EH (cell line): ENCODE measurements around the gene SCARF2.
"Not testable (repeated sequence)": the region's sequence is repeated elsewhere in the genome, so short reads cannot be mapped to it uniquely, and the experiment has no call there.

Source experiments
- DNase-seq: peaks from one replicate; pipeline ENCODE4 v3.0.0-alpha.2; 2015; ENCODE audit warnings: low read depth

The SCARF2 gene, protein sequence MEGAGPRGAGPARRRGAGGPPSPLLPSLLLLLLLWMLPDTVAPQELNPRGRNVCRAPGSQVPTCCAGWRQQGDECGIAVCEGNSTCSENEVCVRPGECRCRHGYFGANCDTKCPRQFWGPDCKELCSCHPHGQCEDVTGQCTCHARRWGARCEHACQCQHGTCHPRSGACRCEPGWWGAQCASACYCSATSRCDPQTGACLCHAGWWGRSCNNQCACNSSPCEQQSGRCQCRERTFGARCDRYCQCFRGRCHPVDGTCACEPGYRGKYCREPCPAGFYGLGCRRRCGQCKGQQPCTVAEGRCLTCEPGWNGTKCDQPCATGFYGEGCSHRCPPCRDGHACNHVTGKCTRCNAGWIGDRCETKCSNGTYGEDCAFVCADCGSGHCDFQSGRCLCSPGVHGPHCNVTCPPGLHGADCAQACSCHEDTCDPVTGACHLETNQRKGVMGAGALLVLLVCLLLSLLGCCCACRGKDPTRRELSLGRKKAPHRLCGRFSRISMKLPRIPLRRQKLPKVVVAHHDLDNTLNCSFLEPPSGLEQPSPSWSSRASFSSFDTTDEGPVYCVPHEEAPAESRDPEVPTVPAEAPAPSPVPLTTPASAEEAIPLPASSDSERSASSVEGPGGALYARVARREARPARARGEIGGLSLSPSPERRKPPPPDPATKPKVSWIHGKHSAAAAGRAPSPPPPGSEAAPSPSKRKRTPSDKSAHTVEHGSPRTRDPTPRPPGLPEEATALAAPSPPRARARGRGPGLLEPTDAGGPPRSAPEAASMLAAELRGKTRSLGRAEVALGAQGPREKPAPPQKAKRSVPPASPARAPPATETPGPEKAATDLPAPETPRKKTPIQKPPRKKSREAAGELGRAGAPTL

DNA sequence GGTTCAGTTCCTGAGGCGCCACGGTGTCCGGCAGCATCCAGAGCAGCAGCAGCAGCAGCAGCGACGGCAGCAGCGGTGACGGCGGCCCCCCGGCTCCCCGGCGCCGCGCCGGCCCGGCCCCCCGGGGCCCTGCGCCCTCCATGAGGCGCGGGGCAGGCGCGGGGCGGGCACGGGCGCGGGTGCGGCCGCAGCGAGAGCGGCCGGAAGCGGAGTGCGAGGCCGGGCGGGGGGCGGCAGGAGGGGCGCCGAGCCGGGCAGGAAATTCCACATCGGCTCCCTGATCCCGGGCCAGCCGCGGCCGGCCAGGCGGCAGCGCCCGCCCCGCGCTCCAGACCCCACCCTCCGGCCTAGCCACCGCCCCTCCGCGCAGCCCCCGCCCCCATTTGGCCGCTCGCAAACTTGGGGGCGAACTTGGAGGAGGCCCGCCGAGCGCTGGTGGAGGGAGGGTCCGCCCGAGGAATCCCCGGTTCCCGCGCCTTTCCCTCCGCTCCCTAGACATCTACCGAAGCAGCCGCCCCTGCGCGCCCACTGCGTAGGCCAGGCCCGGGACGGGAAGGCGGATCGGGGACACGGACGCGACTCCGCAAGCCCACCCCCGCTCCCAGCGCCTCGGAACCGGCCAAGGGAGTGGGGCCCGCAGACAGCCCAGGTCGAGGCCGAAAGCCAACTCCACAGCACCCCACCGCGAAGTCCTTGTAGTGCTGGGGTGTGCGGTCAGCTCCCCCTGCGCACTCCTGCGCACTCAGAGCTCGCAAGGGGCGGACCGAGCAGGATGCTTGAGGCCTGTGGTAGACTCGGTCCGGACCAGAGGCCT lies at the start of gene SCARF2:
Gene SCARF2, minus strand, starts transcription at position 213 of the 814 bp plus-strand sequence. Its CDS starts 71 bp downstream, at position 142.
- peak; percentile 81 for DNase-seq

DNA sequence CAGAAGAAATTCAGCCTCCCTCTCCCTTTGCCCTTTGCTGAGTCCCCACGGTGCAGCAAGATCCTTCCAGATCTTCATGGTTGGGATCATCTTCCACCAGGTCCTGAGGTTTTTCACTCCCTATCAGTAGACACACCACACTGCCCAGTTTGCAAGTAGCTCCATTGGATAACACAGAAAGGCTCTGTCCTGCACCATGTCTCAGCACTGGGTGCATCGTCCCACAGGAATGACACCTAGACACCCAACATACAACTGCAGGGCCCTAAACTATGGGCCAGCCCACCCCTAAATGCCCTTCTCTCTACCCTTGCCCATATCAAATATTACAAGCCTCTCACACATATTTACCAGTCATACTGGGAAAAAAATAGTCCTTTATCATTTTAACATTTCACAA lies 48.6 kb upstream of the SCARF2 start:
- peak; percentile 46 for DNase-seq

DNA sequence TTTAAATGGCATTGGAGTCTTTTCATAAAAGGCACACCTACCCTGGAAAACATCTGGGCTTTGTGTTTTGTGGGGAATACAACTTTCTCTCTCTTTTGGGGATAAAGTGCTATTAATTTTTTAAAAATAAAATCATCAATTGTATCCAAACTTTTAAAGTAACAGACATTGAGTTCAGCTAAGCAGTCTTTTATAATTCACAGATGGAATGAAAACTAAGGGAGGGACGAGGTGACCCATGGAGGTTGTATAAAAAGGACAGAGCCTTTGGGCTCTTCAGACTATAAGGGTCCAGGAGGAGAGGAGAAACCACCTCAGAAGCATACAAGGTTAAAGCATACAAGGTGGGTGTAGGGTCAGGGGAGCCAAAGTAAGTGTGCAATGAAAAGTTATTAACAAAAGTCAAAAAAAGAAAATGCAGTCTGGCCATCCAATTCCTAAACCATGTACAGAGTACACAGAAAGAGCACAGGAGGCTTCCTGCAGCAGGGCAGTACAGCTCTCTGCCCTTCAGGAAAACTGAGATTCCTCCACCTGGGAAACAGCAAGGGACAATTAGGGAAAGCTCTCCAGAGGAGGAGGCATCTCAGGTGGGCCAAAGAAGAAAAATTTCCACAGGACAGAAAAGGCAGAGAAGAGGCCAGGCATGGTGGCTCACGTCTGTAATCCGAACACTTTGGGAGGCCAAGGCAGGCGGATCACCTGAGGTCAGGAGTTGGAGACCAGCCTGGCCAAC lies 47.5 kb upstream of the SCARF2 start:
- no peak for DNase-seq

DNA sequence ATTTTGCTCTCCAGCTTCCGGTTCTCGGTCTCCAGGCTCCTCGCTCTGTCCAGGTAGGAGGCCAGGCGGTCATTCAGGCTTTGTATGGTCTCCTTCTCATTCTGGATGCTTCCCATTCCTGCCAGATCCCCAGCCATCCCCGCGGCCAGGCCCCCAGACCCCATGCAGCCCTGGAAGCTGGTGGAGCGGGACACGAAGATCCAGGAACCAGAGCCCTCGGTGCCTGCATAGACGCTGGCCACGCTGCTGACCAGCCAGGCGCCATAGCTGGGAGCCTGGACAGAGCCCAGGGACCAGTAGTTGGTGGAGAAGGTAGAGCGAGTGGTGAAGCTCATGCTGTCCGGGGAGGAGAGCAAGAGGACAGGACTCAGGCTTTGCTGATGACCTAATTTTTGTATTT lies 46.1 kb upstream of the SCARF2 start:
- DNase-seq: no peak

DNA sequence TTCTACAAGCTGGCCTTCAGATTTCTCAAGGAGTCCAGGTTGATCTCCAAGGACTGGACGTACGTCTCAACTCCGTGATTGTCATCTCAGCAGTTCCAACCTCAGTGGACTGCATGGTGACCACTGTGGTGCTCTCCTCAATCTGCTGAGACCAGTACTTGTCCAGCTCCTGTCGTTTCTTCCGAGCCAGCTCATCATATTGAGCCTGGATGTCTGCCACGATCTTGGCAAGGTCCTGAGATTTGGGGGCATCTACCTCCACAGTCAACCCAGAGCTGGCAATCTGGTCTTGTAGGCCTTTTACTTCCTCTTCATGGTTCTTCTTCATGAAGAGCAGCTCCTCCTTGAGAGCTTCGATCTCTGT lies 45.5 kb upstream of the SCARF2 start:
- DNase-seq: not testable (repeated sequence)

DNA sequence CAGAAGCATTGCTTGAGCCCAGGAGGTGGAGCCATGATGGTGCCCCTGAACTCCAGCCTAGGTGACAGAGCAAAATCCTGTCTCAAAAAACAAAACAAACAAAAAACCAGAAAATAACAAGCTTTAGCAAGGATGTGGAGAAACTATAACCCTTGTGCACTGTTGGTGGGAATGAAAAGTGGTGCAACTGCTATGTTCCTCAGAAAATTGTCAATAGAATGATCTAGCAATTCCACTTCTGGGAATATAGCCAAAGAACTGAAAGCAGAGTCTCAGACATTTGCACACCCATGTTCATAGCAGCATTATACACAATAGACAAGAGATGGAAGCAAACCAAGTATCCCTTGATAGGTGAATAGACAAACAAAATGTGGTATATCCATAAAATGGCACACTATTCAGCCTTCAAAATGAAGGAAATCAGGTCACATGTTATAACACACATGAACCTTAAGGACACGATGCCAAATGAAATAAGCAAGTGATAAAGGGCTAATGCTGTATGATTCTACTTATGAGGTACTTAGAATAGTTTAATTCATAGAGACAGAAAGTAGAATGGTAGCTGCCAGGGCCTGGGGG lies 42.1 kb upstream of the SCARF2 start:
- DNase-seq: peak; percentile 13

DNA sequence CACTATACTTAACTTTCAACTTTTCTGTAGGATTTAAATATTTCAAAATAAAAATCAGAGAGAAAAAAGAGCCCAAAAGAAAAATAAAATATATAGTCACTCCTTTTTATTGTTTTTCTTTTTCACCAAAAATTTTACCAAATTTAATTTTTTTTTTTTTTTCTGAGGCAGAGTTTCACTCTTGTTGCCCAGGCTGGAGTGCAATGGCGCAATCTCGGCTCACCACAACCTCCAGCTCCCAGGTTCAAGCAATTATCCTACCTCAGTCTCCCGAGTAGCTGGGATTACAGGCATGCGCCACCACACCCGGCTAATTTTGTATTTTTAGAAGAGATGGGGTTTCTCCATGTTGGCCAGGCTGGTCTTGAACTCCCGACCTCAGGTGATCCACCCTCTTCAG lies 40.4 kb upstream of the SCARF2 start:
- not testable (repeated sequence) for DNase-seq

DNA sequence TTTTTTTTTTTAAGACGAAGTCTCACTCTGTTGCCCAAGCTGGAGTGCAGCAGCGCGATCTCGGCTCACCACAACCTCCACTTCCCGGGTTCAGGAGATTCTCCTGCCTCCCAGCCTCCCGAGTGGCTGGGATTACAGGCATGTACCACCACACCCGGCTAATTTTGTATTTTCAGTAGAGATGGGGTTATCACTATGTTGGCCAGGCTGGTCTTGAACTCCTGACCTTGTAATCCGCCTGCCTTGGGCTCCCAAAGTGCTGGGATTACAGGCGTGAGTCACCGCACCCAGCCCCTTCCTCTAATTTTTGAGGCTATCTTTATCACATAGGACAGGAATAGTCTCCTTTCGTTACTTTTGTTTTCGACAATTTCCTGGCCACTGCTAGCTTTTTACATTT lies 37.9 kb upstream of the SCARF2 start:
- not testable (repeated sequence) for DNase-seq

DNA sequence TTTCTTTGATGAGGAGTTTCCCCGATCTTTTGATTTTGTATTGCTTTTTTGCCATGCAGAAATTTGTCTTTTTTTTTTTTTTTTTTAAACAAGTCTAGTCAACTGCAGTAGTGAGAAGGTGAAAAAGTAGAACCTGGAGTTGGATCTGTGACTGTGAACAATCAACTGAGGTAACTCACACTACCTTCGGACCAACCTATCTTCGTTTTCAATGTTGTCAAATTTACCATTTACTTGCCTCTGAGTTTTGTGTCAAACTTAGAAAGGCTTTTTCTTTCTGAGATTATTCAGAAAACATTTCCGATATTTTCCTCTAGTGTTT lies 37.5 kb upstream of the SCARF2 start:
- no peak for DNase-seq

DNA sequence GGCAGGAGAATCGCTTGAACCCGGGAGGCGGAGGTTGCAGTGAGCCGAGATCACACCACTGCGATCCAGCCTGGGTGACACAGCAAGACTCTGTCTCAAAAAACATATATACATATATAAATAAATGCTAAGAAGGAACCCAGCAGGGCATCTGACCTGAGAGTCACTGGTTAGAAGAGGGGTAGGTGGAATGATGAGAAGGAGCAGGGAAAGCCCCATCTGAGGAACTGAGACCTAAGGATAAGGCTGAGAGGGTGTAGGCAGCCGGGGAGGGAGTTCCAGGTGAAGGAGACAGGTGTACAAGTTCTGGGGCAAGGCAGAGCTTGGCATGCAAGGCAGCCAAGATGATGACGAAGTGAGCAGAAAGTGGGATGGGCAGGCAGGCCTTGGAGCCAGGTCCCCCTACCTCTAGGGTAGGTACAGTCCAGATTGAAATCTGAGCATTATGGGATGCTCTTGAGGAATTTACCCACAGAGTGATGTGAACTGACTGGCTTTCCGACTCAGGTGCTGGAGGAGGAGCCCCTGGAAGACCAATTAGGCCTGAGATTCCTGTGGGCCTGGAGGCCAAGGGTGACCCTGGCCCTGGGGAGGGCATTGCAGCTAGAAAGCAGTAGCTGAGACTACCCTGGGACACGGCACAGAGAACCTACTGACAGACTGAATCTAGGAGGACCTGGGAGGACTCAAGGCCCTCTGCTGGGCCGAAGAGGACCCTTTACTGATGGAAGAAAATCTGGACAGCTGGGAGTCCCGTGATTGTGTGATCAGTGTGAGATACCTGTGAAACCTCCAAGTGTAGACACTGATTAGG lies 35.2 kb upstream of the SCARF2 start:
- no peak for DNase-seq

DNA sequence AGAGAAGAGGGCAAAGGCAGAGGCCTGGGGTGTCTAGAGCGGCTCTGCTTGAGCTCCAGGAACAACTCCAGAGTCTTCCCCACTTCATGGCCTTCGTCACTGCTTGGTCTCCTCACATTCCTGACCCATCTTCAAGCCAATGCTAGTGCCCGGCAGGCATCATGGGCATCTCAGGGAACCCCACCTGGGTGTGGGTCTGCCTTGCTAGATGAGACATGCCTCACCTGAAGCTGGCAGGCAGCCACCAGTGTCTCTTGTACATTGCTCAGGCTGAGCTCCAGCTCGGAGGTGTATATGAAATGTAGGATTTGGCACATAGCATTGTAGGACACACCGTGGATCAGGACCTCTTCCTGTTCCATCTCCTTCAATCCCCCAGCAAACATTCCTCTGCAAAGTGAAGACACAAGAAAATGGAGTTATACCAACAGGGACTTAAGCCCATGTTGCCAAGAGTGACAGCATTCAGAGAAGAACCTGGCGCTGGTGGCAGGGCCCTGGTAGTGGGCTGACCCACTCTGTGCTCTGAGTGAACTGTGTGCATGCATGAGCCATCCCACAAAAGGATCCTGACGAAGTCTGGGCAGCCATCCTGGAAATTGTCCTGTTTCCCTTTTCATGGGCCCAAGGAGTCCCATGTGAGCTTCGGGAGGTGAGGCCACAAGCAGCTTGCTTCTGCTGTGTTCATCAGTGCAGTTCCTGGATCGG lies 33.7 kb upstream of the SCARF2 start:
- DNase-seq: no peak

DNA sequence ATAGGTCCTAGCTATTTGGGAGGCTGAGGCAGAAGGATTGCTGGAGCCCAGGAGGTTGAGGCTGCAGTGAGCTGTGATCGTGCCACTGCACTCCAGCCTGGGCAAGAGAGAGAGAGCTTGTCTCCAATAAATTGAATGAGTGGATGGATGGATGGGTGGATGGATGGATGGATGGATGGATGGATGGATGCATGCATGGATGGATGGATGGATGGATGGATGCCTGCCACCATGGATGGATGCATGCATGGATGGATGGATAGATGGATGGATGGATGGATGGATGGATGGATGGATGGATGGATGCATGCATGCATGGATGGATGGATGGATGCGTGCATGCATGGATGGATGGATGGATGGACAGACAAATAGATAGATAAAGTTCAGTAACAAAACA lies 32.9 kb upstream of the SCARF2 start:
- not testable (repeated sequence) for DNase-seq

DNA sequence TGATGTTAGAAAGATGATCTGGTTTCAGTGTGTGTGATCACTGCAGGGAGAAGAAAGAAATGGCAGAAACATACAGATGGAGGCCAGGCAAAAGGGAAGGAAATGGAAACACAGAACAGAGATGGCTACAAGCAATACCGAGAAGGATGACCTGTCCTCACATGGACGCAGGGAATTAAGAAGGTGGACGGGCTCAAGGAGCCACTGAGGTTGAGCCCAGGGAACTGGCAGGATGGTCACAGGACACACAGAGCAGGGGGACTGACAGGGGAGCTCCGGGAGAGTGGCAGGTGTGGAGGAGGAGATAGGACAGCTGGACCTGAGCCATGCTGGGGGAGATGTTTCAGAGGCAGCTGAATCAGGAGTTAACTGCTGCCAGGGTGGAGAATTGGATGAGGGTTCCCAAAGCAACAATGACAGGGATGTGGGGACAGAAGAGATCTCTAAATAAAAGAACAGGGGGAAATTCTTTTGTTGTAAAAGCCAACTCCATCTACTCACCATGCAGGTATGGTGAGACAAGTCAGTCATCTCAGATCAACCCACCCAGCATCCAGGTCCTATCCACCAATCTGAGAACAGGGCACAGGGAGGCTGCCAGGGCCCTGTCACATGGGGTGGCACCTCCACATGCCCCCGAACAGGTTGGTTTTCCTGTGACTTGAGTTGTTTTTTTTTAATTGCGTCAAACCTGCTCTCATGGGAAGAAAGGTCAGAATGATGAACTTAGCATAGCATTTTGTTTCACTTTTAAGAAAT lies 31.7 kb upstream of the SCARF2 start:
- no peak for DNase-seq

DNA sequence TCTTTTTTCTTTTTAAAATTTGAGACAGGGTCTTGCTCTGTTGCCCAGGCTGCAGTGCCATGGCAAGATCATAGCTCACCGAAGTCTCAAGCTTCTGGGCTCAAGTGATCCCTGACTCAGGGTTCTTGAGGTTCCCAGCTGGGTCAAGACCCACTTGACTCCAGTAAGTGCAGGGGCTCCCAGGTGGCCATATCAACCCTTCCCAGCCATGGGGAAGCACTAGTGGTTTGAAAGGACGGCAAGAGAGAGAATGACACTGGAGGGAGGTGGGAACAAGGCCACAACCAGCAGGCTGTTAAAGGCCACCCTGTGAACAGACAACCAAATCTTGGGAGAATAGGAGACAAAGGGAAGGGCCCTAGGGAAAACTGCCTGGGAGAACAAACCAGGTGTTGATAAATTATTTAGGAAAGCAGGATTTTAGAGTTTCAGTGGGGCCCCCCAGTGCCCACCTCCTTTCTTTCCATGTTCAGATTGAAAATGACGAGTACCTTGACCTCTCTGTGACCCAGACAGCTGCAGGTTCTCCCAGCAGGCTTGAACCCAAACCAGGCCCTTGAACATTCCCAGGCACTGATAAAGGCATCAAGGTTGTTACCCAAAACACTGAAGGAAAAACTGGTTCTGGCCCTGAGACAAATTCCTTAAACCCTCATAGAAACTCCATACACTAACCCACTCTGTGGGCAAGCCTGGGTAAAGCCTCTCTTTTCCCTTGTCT lies 29.2 kb upstream of the SCARF2 start:
- no peak for DNase-seq

DNA sequence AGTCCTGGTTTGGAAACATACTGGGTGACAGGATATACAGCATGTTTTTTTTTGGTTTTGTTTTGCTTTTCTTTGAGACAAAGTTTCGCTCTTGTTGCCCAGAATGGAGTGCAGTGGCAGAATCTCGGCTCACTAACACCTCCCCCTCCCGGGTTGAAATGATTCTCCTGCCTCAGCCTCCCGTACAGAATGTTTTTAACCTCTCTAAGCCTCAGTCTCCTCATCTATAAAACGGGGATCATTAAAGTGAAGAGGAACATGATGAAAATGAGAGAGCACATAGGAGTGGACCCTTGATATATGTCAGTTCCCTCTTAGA lies 28.1 kb upstream of the SCARF2 start:
- no peak for DNase-seq

DNA sequence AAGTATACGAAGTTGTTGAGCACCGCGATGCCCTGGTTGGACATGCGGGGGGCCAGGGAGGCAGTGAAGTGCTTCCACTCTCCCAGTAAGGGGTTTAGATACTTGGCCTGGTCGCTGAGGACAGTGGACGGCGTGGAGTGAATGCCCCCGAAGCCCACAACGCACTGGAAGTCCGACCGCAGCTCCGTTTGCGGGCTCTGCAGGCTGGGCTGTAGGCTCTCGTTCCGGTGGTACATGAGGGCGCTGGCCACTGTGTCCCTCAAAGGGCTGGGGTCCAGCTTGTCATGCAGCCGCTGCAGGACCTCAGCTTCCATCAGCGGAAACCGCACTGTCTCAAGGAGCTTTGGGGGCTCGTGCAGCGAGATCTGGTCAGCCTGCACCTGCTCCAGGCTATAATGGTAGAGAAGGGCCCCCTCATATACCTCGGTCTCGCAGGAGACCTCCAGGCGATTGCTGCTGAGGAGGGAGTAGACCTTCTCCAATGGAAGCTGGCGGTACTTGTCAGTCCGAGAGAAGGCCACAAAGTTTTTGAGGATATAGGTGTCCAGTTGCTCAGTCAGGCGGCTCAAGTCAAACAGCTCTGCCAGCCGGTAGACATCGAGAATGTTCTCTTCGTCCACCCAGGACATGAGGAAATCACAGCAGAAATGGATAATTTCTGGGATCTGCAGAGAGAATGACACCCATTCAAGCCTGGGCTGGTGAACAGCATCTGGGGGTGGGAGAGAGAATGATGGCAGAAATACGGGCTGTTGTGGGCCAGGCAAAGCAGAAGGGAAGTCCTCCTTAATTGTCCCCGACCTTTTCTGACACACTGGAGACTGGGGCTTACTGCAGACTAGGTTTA lies 27.5 kb upstream of the SCARF2 start:
- DNase-seq: no peak

DNA sequence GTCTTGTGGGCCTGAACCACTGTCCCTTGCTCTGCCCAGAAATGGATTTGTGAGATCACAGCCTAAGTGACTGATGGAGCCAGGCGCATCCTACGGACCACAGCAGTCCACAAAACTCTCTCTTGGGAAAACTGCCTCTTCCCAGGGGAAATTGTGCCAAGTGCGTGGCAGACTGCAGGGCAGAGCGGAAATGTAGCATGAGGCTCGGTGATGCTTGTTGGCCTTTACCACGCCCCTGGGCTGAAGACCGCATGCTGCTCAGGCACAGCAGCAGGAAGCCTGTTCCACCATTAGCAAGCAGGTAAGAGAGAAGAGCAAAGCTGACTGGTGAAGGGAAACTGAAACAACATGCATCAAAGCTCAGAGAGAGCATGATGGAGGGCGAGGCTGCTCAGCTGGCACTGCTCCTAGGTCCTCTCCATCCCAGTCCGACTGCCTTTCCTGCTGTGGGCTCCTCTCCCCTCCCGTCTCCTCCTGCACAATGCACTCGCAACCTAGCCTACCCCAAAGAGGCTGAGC lies 26.5 kb upstream of the SCARF2 start:
- no peak for DNase-seq
